Activated CD8-positive, alpha-beta memory T cell treated with anti-CD3 and anti-CD28 coated beads, Interleukin-2, amount 50 U/mL, for 1 hour (primary cell): ENCODE results near the gene GRB7.
A peak's percentile ranks its signal among the peaks of the same experiment; 100 is the strongest.
"Not testable (repeated sequence)": the region's sequence is repeated elsewhere in the genome, so short reads cannot be mapped to it uniquely, and the experiment has no call there.

Experiments used
- DNase-seq: peaks from one replicate; pipeline ENCODE4 v3.0.0-alpha.2; 2020; ENCODE audit errors: extremely low read depth

Gene GRB7

DNA sequence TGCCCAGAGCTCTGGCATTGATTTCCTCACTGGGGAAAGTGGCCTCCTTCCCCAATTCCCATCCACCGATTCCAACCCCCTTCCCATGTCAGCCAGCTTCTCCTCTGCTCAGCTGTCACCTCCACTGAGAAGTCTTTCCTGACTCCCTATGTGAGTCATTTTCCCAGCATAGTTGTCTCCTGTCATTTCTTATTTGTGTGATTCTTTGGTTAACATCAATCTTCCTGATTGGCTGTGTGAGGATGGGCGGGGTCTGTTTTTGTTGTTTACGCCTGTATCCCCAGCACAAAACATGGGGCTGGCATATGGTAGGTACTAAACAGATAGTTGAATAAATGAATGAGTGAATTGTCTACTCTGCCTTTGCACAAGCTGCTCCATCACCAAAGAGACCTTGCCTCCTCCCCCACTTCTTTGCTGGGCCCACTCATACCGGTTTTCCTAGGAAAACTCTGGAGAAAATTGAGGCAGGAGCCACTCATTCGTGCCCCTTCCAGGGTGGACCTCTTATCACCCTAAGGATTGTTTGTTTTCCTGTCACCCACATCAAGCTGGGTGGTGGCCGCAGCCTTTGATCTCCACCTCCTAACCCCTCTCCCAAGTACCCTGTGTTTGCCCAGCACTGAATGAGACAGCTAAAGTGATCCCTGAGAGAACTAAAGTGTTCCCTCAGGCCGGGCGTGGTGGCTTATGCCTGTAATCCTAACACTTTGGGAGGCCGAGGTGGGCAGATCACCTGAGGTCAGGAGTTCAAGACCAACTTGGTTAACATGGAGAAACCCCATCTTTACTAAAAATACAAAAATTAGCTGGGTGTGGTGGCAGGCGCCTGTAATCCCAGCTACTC is 1.2 kb upstream of the GRB7 start:
- DNase-seq = no peak

DNA sequence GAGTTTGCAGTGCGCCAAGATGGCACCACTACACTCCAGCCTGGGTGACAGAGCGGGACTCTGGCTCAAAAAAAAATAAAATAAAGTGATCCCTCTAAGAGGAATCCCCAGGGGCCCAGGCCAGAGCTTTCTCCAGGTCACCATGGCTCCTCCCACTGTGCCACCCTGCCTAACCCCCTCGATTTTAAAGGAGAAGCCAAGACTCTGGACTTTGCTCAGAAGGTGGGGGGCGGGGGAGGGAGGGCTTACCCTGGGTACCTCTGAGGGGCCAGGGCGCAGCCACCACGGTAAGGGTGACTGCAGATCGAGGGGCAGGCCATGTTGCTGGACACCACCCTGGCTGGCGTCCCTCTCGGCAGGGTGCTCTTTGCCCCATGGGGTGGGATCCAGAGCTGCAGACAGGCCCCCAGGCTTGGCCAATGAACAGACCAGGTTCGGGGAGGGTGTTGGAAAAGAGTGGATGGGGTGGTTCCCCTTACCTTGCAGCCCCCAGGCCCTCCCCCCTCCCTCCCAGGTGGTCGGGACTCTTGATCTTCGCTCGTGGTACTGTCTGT is 455 bp upstream of the GRB7 start:
- no peak for DNase-seq

DNA sequence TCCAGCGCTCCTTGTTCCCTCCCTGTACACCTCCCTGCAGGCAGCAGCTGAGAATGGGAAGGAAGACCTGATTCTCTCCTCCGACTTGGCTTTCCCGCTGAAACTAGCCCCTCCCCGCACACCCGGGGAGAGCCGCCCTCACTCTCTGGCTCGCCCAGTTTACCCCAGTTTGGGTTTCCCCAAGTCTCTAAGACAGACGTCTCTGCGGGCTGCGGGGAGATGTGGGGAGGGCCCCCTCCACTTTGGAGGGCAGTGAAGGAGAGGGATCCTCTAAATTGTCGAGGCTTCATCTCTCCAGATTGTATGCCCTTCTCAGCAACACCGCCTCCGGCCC is 797 bp downstream of the GRB7 start:
- DNase-seq = peak; percentile 16

DNA sequence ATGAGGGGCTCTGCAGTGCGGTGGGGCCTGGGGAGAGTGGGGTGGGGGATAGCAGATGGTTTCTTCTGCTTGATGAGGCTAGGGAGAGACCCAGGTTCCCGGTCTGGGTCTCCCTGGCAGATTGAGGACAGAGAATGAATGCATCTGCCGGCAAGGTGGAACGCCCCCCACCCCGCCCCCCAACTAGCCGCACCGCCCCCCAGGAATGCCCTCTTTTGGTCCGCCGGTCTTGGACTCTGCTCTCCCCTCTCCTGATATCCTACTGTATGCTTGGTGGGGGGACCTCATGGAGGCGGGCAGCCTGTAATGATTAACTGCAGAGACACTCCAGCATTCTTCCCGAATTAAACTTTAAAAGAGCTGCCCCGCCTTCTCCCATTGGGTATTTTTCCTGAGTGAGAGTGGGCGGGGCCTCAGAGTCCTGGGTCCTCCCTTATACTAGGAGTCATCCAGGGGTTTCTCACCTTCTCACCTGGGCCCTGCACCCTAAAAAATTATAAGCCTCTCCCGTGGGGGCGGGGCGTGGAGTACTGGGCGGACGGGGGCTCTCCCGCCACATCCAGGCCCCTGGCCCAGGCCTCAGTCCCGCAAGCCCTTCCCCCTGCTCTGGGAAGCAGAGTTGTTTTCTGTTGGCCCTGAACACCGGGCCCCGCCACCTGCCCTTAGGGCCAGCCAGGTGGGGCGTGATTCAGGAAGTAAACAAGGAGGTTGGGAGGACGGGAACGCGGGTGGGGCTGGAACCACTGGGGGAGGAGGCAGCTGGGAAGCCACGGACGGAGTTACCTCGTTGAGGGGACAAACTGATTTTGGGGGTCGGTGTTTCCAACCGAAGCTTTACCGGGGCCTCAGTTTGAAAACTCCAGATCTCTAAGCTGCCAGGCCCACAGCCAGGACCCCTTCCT is 1.5 kb downstream of the GRB7 start:
- no peak for DNase-seq

DNA sequence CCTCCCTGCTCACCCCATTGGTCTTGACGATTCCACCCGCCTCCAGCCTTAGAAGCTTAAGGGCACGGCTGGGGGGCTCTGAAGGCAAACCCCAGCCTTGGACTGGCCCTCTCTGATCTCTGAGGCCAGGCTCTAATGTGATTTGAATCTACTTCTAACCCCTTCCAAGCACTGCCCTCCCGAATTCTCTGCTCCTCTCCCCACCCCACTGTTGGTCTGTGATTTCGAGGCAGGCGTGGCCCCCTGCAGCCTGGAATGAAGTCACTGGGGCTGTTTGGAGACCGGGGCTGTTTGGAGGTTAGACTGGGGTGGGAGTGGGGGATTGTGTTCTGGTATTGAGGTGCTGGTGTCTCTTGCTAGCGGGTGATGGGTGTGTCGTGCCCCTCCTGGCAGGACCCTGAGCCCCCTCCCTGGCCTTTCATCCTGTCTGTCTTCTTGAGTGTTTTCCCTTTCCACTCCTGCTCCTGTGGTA is 2.2 kb downstream of the GRB7 start:
- DNase-seq = no peak

DNA sequence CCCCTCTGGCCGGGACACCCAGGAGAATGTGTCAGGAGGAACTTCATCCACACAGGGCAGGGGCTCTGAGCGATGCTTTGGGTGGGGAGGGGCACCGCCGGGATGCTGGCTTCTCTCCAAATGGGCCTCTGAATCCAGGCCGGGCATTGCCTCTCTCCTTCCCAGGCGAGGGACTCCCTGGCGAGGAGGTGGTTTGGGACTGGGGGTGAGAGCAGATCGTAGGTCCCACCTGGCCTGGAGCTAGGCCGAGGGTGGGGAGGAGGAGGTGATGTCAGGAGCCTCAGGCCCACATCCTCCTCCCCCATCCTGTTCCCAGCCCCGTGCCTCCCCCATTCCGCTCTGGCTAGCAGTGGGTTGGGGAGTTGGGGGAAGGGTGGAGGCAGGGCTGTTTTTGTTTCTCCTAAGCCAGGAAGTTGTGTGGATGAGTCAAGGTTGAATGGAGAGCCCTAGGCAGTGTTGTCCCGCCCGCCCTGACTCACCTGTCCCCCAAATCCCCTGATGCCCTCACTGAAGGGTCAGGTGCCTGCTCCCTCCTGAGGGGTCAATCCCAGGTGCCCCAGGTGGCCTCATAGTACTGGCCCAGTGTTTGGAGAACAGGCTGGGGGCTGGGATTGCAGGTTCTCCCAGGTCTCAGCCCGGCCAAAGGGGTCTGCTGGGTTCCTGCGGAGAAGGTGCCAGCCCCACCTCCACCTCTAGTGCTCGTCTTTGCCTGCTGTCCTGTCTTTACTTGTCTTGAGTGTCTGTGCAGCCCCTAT is 2.8 kb downstream of the GRB7 start:
- no peak for DNase-seq

DNA sequence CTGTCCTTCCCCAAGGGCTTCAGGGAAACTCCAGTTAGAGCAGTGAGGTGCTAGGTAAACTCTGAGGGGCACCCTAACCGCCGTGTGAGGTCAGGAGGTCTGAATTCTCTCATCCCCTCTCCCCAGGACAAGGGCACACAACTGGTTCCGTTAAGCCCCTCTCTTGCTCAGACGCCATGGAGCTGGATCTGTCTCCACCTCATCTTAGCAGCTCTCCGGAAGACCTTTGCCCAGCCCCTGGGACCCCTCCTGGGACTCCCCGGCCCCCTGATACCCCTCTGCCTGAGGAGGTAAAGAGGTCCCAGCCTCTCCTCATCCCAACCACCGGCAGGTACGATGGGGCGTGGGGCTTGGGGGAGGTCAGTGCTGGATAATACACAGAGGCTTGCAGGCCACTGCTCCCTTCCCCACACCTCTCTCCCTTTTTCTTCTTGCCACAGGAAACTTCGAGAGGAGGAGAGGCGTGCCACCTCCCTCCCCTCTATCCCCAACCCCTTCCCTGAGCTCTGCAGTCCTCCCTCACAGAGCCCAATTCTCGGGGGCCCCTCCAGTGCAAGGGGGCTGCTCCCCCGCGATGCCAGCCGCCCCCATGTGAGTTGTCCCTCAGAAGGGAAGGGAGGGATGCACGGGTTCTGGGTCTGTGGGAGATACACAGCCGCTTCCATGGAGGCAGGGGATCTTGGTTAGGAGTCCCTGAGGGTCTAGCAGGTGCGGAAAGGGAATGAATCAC is 4.6 kb downstream of the GRB7 start:
- no peak for DNase-seq

DNA sequence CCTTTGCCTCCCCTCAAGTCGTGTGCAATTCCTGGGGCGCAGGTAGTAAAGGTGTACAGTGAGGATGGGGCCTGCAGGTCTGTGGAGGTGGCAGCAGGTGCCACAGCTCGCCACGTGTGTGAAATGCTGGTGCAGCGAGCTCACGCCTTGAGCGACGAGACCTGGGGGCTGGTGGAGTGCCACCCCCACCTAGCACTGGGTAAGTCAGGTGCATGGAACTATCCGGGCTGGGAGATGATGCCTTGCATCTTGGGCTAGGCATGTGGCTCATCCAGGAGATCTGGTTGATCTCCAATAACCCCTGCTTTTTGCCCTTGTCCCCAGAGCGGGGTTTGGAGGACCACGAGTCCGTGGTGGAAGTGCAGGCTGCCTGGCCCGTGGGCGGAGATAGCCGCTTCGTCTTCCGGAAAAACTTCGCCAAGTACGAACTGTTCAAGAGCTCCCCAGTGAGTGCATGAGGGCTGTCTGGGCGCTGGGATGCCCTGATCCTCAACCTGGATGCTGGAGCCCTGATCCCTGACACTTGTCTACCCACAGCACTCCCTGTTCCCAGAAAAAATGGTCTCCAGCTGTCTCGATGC is 5.2 kb downstream of the GRB7 start:
- no peak for DNase-seq

DNA sequence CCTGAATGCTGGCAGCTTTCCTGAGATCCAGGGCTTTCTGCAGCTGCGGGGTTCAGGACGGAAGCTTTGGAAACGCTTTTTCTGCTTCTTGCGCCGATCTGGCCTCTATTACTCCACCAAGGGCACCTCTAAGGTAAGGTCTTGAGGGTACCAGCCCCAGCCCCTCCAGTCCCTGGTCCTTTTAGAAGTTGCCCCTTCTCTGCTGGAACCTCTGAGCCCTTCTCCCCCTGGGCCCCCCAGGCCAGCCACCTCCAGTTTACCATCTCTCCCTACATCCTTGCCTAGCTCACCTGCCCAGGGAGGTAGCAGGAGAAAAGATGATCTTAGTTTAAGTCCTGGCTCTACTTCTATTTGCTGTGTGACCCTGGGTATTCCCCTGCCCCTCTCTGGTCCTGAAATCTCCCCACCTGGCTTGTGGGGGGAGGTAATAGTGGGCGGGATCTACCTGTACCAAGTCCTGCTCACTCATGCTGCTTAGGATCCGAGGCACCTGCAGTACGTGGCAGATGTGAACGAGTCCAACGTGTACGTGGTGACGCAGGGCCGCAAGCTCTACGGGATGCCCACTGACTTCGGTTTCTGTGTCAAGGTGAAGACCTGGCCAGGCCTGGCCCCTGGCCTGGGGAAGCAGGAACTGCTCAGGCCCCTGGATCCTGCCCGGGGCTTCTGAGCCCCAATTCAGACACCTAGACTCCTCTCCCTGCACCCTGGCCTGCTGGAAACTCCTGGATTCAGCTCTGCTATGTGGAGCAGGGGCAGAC is 6.5 kb downstream of the GRB7 start:
- DNase-seq = no peak

DNA sequence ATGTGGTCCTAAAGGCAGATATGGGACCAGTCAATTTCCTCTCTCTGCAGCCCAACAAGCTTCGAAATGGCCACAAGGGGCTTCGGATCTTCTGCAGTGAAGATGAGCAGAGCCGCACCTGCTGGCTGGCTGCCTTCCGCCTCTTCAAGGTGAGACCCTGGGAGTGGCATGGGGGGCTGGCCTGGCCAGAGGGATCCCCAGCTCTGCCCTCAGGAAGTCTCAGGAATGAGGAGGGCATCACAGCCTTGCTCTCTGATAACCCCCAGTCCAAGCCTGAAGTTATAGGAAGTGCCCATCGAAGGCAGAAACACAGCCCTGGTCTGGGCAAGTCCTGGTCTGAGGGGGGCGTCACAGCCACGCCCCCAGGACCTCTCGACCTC is 7.1 kb downstream of the GRB7 start:
- no peak for DNase-seq

DNA sequence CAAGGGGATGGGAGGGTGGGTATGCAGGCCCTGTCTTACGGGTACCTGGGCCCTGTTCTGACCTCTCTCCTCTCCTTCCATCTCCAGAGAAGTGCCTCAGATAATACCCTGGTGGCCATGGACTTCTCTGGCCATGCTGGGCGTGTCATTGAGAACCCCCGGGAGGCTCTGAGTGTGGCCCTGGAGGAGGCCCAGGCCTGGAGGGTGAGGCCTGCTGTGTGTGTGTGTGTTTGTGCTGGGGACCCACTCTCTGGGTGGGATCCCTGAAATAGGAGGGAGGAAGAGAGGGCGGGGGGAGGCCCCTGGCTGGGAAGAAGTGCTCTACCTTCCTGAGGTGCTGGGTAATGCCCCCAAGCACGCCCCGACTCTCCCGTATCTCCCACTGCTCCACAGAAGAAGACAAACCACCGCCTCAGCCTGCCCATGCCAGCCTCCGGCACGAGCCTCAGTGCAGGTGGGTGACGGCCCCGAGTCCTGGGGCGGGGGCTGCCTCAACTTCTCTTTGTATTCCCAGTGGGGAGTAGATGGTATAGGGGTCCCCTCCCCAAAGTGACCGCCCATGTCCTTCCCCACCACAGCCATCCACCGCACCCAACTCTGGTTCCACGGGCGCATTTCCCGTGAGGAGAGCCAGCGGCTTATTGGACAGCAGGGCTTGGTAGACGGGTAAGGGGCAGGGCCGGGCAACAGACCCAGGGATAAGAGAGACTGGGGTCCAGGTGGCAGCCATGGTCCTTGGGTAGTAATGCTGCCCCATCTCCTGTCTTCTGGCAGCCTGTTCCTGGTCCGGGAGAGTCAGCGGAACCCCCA is 7.8 kb downstream of the GRB7 start:
- no peak for DNase-seq

DNA sequence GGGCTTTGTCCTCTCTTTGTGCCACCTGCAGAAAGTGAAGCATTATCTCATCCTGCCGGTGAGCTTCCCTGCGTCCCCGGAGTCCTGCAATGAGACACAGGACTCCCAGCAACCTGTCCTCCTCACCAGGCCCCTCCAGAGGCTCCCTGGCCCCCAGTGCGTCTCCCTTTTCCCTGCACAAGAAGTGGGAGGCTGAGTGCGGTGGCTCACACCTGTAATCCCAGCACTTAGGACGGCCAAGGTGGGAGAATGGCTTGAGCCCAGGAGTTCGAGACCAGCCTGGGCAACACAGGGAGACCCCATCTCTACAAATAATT is 8.4 kb downstream of the GRB7 start:
- DNase-seq = no peak

DNA sequence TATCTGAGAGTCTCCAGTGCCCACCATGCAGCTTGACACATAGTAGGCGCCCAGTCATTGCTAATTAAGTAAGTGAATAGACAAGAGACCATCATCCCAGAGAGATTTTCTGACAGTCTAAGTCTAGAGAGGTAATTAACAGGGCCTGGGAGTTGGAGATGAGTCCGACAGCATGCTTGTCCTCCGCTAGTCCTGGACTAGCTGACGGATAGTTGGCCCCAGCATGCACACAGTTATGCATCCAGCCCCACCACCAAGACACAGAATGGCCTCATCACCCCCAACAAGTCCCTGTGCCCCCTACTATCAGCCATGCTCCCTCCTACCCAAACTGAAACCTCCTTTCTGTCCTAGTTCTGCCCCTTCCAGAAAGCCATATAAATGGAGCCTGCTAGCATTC is 10.0 kb downstream of the GRB7 start:
- DNase-seq = no peak

DNA sequence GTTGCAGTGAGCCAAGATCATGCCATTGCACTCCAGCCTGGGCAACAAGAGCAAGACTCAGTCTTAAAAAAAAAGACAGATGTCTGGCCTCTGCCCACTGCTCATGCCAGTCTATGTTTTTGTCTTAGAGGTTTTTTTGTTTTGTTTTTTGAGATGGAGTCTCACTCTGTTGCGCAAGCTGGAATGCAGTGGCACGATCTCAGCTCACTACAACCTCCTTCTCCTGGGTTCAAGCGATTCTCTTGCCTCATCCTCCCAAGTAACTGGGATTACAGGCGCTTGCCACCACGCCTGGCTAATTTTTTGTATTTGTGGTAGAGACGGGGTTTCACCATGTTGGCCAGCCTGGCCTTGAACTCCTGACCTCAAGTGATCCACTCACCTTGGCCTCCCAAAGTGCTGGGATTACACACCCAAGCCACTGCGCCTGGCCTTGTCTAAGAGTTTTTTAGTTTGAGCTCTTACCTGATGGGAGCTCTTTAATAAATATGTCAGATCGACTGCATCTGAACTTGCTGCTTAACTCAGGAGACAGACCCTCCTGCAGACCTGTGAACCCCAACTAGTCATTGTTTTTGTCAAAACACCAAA is 10.8 kb downstream of the GRB7 start:
- DNase-seq = not testable (repeated sequence)

DNA sequence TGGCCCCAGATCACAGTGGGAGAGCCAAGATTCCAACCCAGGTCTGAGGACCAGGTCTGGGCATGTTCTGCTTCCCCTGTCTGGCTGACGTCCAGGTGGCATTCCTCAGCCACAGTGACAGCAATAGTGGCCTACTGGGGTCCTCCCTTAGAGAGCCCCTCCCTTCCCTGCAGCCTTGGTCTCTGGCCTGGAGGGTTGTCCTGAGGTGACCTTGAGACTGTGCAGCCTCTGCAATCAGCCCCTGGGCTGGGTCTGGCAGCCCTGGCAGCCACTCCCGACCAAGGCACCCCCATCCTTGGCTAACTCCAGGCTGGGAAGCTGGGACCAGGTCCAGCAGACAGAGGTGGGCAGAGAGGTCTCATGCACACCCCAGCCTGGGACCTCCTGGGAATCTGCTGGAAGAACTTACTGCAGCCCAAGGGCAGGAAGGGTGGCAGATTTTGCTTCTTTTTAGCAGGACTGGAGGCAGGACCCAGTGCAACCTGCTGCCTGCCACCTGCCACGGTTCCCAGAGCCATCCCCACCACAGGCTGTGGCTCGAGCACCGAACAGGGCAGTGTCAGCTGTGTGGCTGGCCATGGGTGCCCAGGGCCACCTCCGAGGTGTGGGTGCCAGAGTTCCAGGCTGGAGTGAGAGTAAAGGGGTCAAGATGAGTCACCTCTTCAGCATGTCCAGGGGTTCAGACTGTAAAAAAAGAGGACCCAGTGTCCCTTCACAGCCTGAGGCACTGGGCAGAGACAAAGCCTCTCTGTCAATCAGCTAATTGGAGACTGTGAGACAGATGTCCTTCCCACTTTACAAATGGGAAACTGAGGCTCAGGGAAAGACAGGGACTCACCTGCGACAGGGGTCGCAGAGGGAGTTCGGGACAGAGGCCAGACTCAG is 12.6 kb downstream of the GRB7 start:
- DNase-seq = no peak

DNA sequence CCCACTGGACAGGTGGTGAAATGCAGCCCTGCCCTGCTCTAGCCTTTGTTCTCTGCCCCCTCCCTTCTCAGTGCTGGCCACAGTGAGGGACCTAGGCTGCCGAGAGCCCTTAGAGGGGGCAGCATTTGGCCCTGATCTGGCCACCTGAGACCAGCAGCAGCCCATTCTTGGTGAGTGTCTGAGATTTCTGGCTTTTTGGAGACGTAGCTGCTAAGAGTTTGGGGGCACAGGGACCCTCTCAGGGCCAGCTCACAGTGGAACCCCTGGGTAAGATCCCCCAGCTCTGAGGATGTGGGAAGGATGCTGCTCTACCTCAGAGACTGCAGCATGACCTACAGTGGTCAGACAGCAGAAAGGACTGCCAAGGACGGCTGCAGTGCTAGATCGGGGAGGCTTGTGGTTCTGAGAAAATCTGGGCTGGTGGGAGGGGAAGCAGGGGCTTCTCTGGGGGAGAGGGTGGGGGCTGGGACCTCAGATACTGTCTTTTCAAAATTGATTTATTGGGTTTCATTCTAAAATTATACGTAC is 13.3 kb downstream of the GRB7 start:
- no peak for DNase-seq

DNA sequence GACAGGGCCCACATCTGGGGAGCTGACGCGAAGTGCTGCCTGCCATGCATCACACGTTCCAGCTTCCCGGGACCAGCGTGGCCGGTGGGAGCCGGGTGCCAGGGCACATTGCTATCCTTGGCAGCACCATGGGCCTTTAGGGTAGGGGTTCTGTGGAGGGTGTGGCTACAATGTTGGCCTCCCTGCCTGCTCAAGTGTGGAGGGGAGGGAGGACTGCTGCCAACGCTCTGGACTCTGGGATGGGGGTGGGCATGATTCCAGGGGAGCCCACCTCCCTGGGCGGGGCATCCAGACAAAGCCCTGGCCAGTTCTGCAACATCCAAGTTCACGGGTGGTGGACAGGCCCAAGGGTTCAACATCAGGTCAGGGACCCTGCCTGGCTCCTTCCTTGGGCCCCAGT is 13.9 kb downstream of the GRB7 start:
- DNase-seq = no peak
